GM23338 (cell line): ENCODE data around the gene GIGYF2. TPM values are rescaled to one million over a fixed set of nuclear protein-coding genes. Genes with fewer than 3 reads are reported as not detected.

Experiments used
- ATAC-seq: fragments of 200-7000 bp; cut with Tn5 transposase; 3 replicates; pipeline ENCODE4 v1.9.1; 2020
- DNase-seq: peaks from one replicate; pipeline ENCODE4 v3.0.0-alpha.2; 2015; ENCODE audit warnings: low spot score
- H2AFZ ChIP-seq: fragments of 200-600 bp; sonication (generic); 2 replicates; pipeline ENCODE4 v1.8.0; 2016; ENCODE audit warnings: antibody characterized with exemption, mild to moderate bottlenecking, moderate library complexity
- H3F3A ChIP-seq: fragments of 200-600 bp; sonication (generic); replicated peaks from 2 replicates; pipeline ENCODE4 v1.8.0; 2017; ENCODE audit warnings: antibody characterized with exemption, mixed run types, low read depth
- H3K27ac ChIP-seq: fragments of 200-600 bp; sonication (generic); 2 replicates; pipeline ENCODE4 v1.6.1; 2016; ENCODE audit warnings: low read depth
- H3K27me3 ChIP-seq: fragments of 200-600 bp; sonication (generic); 2 replicates; pipeline ENCODE4 v1.8.0; 2016; ENCODE audit warnings: mild to moderate bottlenecking, mixed run types, moderate library complexity; ENCODE audit not compliant: insufficient read depth
- H3K36me3 ChIP-seq: fragments of 200-600 bp; sonication (generic); 2 replicates; pipeline ENCODE4 v1.8.0; 2016; ENCODE audit warnings: mild to moderate bottlenecking; ENCODE audit not compliant: insufficient read depth
- H3K4me1 ChIP-seq: fragments of 200-600 bp; sonication (generic); 2 replicates; pipeline ENCODE4 v1.8.0; 2016; ENCODE audit warnings: mild to moderate bottlenecking, moderate library complexity; ENCODE audit not compliant: insufficient read depth
- H3K4me2 ChIP-seq: fragments of 200-600 bp; sonication (generic); 2 replicates; pipeline ENCODE4 v1.7.1; 2017; ENCODE audit warnings: mixed run types
- H3K4me3 ChIP-seq: fragments of 200-600 bp; sonication (generic); 2 replicates; pipeline ENCODE4 v1.6.1; 2016; ENCODE audit warnings: mixed run types
- H3K79me2 ChIP-seq: fragments of 200-600 bp; sonication (generic); replicated peaks from 2 replicates; pipeline ENCODE4 v1.8.0; 2017; ENCODE audit warnings: mild to moderate bottlenecking; ENCODE audit not compliant: insufficient read depth
- H3K9me2 ChIP-seq: fragments of 200-600 bp; sonication (generic); 2 replicates; pipeline ENCODE4 v1.8.0; 2017; ENCODE audit not compliant: insufficient read depth
- H4K20me1 ChIP-seq: fragments of 200-600 bp; sonication (generic); replicated peaks from 2 replicates; pipeline ENCODE4 v1.8.0; 2017; ENCODE audit warnings: mild to moderate bottlenecking; ENCODE audit not compliant: insufficient read depth
- H3K27ac Mint-ChIP-seq: 2 replicates; pipeline ENCODE4 v1.8.0; 2020; ENCODE audit warnings: inconsistent platforms, mild to moderate bottlenecking, moderate library complexity, mixed read lengths
- H3K27me3 Mint-ChIP-seq: 3 replicates; pipeline ENCODE4 v1.8.0; 2022; ENCODE audit warnings: low read depth, mild to moderate bottlenecking, moderate library complexity, mixed read lengths, inconsistent platforms; ENCODE audit not compliant: insufficient read depth, poor library complexity
- H3K36me3 Mint-ChIP-seq: 3 replicates; pipeline ENCODE4 v1.8.0; 2021; ENCODE audit warnings: low read depth, mild to moderate bottlenecking, inconsistent platforms, moderate library complexity, mixed read lengths
- H3K4me1 Mint-ChIP-seq: 3 replicates; pipeline ENCODE4 v1.8.0; 2020; ENCODE audit warnings: mild to moderate bottlenecking, inconsistent platforms, mixed read lengths
- H3K4me3 Mint-ChIP-seq: 3 replicates; pipeline ENCODE4 v1.8.0; 2021; ENCODE audit warnings: moderate library complexity, mild to moderate bottlenecking, inconsistent platforms, mixed read lengths
- H3K9me3 Mint-ChIP-seq: 3 replicates; pipeline ENCODE4 v1.8.0; 2020; ENCODE audit warnings: moderate library complexity, mild to moderate bottlenecking, inconsistent platforms, mixed read lengths
- CREB1 ChIP-seq: fragments of 250-450 bp; sonication (Bioruptor Pico); IDR thresholded peaks from 2 replicates; pipeline ENCODE4 v1.5.0; 2020; ENCODE audit warnings: low read depth, mild to moderate bottlenecking, moderate library complexity
- EZH2 ChIP-seq: fragments of 200-600 bp; sonication (generic); IDR thresholded peaks from one replicate; pipeline ENCODE4 v1.8.0; 2017; ENCODE audit warnings: antibody characterized with exemption, mild to moderate bottlenecking, low read depth; ENCODE audit not compliant: unreplicated experiment
- EZH2phosphoT487 ChIP-seq: fragments of 200-600 bp; sonication (generic); IDR thresholded peaks from one replicate; pipeline ENCODE4 v1.8.1; 2018; ENCODE audit warnings: antibody characterized with exemption; ENCODE audit not compliant: unreplicated experiment
- JUNB ChIP-seq: IDR thresholded peaks from one replicate; pipeline ENCODE4 v1.6.1; 2016; ENCODE audit warnings: antibody characterized with exemption; ENCODE audit not compliant: unreplicated experiment
- NANOG ChIP-seq: IDR thresholded peaks from 2 replicates; pipeline ENCODE4 v1.6.1; 2016; ENCODE audit warnings: antibody characterized with exemption, borderline replicate concordance
- STAT1 ChIP-seq: IDR thresholded peaks from one replicate; pipeline ENCODE4 v1.6.1; 2016; ENCODE audit warnings: antibody characterized with exemption; ENCODE audit not compliant: unreplicated experiment
- polyA plus RNA-seq: library from polyadenylated mRNA; unstranded; fragments of >200 nt; fragmentation: Nextera tagmentation; extraction: Ambion mirVana; gene quantifications from 2 replicates; pipeline ENCODE4 v1.2.1, GENCODE V29; 2016
- total RNA-seq: library from RNA; depleted of rRNA; stranded (reverse); fragments of >200 nt; shearing (Covaris generic); gene quantifications from 2 replicates; pipeline ENCODE4 v1.2.3, GENCODE V29; 2014
- TF ChIP-seq, protein P1 (sequence below): fragments of 250-450 bp; sonication (Bioruptor Pico); IDR thresholded peaks from 2 replicates; pipeline ENCODE4 v1.5.0; 2020; ENCODE audit warnings: mild to moderate bottlenecking, moderate library complexity
- TF ChIP-seq, protein P2 (sequence below): IDR thresholded peaks from 2 replicates; pipeline ENCODE4 v1.6.1; 2016; ENCODE audit warnings: antibody characterized with exemption
- TF ChIP-seq, protein P3 (sequence below): IDR thresholded peaks from one replicate; pipeline ENCODE4 v1.6.1; 2018; ENCODE audit warnings: antibody characterized with exemption; ENCODE audit not compliant: unreplicated experiment

Gene GIGYF2
- total and polyA plus RNA-seq, 2 experiments from 2014 or later, result 48.9 to 104 TPM

DNA sequence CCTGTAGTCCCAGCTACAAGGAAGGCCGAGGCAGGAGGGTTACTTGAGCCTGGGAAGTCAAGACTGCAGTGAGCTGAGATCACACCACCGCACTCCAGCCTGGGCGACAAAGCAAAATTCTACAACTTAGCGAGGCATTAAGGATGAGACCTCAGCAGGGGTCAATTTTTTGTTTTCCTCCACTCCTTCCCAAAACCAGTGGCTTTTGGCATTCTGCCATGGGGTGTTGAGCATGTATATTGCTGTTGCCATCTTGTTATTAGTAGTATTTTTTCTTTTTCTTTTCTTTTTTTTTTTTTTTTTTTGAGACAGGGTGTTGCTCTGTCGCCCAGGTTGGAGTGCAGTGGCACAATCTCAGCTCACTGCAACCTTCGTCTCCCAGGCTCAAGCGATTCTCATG lies 8.9 kb upstream of the GIGYF2 start (continued):
- TF ChIP-seq, protein P1, sequence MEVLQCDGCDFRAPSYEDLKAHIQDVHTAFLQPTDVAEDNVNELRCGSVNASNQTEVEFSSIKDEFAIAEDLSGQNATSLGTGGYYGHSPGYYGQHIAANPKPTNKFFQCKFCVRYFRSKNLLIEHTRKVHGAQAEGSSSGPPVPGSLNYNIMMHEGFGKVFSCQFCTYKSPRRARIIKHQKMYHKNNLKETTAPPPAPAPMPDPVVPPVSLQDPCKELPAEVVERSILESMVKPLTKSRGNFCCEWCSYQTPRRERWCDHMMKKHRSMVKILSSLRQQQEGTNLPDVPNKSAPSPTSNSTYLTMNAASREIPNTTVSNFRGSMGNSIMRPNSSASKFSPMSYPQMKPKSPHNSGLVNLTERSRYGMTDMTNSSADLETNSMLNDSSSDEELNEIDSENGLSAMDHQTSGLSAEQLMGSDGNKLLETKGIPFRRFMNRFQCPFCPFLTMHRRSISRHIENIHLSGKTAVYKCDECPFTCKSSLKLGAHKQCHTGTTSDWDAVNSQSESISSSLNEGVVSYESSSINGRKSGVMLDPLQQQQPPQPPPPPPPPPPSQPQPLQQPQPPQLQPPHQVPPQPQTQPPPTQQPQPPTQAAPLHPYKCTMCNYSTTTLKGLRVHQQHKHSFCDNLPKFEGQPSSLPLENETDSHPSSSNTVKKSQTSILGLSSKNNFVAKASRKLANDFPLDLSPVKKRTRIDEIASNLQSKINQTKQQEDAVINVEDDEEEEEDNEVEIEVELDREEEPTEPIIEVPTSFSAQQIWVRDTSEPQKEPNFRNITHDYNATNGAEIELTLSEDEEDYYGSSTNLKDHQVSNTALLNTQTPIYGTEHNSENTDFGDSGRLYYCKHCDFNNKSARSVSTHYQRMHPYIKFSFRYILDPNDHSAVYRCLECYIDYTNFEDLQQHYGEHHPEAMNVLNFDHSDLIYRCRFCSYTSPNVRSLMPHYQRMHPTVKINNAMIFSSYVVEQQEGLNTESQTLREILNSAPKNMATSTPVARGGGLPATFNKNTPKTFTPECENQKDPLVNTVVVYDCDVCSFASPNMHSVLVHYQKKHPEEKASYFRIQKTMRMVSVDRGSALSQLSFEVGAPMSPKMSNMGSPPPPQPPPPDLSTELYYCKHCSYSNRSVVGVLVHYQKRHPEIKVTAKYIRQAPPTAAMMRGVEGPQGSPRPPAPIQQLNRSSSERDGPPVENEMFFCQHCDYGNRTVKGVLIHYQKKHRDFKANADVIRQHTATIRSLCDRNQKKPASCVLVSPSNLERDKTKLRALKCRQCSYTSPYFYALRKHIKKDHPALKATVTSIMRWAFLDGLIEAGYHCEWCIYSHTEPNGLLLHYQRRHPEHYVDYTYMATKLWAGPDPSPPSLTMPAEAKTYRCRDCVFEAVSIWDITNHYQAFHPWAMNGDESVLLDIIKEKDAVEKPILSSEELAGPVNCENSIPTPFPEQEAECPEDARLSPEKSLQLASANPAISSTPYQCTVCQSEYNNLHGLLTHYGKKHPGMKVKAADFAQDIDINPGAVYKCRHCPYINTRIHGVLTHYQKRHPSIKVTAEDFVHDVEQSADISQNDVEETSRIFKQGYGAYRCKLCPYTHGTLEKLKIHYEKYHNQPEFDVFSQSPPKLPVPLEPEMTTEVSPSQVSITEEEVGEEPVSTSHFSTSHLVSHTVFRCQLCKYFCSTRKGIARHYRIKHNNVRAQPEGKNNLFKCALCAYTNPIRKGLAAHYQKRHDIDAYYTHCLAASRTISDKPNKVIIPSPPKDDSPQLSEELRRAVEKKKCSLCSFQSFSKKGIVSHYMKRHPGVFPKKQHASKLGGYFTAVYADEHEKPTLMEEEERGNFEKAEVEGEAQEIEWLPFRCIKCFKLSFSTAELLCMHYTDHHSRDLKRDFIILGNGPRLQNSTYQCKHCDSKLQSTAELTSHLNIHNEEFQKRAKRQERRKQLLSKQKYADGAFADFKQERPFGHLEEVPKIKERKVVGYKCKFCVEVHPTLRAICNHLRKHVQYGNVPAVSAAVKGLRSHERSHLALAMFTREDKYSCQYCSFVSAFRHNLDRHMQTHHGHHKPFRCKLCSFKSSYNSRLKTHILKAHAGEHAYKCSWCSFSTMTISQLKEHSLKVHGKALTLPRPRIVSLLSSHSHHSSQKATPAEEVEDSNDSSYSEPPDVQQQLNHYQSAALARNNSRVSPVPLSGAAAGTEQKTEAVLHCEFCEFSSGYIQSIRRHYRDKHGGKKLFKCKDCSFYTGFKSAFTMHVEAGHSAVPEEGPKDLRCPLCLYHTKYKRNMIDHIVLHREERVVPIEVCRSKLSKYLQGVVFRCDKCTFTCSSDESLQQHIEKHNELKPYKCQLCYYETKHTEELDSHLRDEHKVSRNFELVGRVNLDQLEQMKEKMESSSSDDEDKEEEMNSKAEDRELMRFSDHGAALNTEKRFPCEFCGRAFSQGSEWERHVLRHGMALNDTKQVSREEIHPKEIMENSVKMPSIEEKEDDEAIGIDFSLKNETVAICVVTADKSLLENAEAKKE, result no peak
- no peak for TF ChIP-seq NANOG
- TF ChIP-seq, protein P2, sequence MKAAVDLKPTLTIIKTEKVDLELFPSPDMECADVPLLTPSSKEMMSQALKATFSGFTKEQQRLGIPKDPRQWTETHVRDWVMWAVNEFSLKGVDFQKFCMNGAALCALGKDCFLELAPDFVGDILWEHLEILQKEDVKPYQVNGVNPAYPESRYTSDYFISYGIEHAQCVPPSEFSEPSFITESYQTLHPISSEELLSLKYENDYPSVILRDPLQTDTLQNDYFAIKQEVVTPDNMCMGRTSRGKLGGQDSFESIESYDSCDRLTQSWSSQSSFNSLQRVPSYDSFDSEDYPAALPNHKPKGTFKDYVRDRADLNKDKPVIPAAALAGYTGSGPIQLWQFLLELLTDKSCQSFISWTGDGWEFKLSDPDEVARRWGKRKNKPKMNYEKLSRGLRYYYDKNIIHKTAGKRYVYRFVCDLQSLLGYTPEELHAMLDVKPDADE, result no peak

DNA sequence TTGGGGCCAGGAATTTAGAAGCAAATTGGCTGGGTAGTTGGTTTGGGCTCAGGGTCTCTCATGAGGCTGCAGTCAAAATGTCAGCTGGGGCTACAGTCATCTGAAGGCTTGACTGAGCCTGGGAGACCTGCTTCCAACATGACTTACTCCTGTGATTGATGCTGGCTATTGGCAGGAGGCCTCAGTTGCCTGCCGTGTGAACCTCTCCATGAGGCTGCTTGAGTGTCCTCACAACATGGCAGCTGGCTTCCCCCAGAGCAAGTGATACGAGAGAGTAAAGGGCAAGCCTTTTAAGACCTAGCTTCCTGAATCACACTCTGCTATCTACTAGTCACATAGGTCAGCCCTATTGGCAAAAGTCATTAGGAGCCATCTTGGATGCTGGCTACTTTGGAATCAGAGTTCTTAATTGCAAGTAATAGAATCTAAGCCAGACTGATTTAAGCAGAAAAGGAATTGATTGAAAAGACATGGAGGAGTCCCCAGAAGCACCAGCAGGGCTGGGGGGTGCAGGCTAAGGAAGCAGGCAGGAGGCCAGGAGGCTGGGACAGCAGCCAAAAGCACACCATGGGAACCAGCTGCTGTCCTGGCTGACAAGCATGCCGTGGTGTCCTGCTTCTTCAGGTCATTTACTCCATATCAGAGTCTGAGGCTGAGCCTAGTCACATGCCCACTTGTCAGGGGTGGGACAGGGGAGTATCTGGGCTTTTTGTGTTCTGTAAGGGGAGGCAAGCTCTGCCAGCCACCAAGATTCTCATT lies 7.8 kb upstream of the GIGYF2 start:
- ATAC-seq (no peak), DNase-seq (no peak)
- Histone ChIP-seq H2AFZ (no peak overlapping the region), H3K36me3 (no peaks in the 10 kb centered on the region), H3K79me2 (no peaks in the 10 kb centered on the region), H3K27me3 (no peaks in the 10 kb centered on the region), H3K4me2 (no peak overlapping the region), H3K27ac (no peak overlapping the region), H3F3A (no peaks in the 10 kb centered on the region), H3K4me1 (no peaks in the 10 kb centered on the region), H3K9me2 (no peaks in the 10 kb centered on the region), H4K20me1 (no peaks in the 10 kb centered on the region), H3K4me3 (no peak overlapping the region)
- Mint-ChIP-seq H3K4me3 (no peak overlapping the region), H3K36me3 (no peaks in the 10 kb centered on the region), H3K27ac (no peak overlapping the region), H3K27me3 (peaks cover 6% of the 10 kb centered on the region), H3K9me3 (no peaks in the 10 kb centered on the region), H3K4me1 (no peaks in the 10 kb centered on the region)
- TF ChIP-seq JUNB (no peak), EZH2 (no peak), STAT1 (no peak), EZH2phosphoT487 (no peak), CREB1 (CRISPR knock-in tag) (no peak)
- TF ChIP-seq, protein P3, sequence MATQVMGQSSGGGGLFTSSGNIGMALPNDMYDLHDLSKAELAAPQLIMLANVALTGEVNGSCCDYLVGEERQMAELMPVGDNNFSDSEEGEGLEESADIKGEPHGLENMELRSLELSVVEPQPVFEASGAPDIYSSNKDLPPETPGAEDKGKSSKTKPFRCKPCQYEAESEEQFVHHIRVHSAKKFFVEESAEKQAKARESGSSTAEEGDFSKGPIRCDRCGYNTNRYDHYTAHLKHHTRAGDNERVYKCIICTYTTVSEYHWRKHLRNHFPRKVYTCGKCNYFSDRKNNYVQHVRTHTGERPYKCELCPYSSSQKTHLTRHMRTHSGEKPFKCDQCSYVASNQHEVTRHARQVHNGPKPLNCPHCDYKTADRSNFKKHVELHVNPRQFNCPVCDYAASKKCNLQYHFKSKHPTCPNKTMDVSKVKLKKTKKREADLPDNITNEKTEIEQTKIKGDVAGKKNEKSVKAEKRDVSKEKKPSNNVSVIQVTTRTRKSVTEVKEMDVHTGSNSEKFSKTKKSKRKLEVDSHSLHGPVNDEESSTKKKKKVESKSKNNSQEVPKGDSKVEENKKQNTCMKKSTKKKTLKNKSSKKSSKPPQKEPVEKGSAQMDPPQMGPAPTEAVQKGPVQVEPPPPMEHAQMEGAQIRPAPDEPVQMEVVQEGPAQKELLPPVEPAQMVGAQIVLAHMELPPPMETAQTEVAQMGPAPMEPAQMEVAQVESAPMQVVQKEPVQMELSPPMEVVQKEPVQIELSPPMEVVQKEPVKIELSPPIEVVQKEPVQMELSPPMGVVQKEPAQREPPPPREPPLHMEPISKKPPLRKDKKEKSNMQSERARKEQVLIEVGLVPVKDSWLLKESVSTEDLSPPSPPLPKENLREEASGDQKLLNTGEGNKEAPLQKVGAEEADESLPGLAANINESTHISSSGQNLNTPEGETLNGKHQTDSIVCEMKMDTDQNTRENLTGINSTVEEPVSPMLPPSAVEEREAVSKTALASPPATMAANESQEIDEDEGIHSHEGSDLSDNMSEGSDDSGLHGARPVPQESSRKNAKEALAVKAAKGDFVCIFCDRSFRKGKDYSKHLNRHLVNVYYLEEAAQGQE, result no peak
